Smooth muscle cell (in vitro differentiated cells): ENCODE results near the gene TK1. TPM values are rescaled to one million over a fixed set of nuclear protein-coding genes. Genes with fewer than 3 reads are reported as not detected.

ENCODE experiments used
- DNase-seq: peaks from one replicate; lab custom pipeline; 2025; ENCODE audit not compliant: unreplicated experiment; lab: John Stamatoyannopoulos, UW
- H2AFZ ChIP-seq: fragments of 200-600 bp; sonication (generic); 2 replicates; pipeline ENCODE4 v1.6.0; 2016; ENCODE audit warnings: antibody characterized with exemption, low read depth, mild to moderate bottlenecking
- H3F3A ChIP-seq: fragments of 200-600 bp; sonication (generic); 2 replicates; pipeline ENCODE4 v1.6.0; 2017; ENCODE audit warnings: antibody characterized with exemption, low read depth
- H3K27ac ChIP-seq: fragments of 200-600 bp; sonication (generic); 2 replicates; pipeline ENCODE4 v1.5.1; 2016; ENCODE audit warnings: low read depth, mild to moderate bottlenecking
- H3K27me3 ChIP-seq: fragments of 200-600 bp; sonication (generic); 2 replicates; pipeline ENCODE4 v1.6.1; 2016; ENCODE audit warnings: low read depth, mild to moderate bottlenecking
- H3K36me3 ChIP-seq: fragments of 200-600 bp; sonication (generic); 2 replicates; pipeline ENCODE4 v1.5.1; 2016; ENCODE audit warnings: low read depth
- H3K4me1 ChIP-seq: fragments of 200-600 bp; sonication (generic); 2 replicates; pipeline ENCODE4 v1.5.1; 2016; ENCODE audit warnings: low read depth
- H3K4me2 ChIP-seq: fragments of 200-600 bp; sonication (generic); 2 replicates; pipeline ENCODE4 v1.6.0; 2016; ENCODE audit warnings: mild to moderate bottlenecking
- H3K4me3 ChIP-seq: fragments of 200-600 bp; sonication (generic); 2 replicates; pipeline ENCODE4 v1.5.1; 2016; ENCODE audit warnings: mild to moderate bottlenecking
- H3K79me2 ChIP-seq: fragments of 200-600 bp; sonication (generic); 2 replicates; pipeline ENCODE4 v1.6.0; 2016; ENCODE audit warnings: low read depth, mild to moderate bottlenecking
- H3K9ac ChIP-seq: fragments of 200-600 bp; sonication (generic); 2 replicates; pipeline ENCODE4 v1.6.0; 2016; ENCODE audit warnings: low read depth
- H3K9me3 ChIP-seq: fragments of 200-600 bp; sonication (generic); replicated peaks from 2 replicates; pipeline ENCODE4 v1.5.1; 2016; ENCODE audit warnings: low read depth
- H4K20me1 ChIP-seq: fragments of 200-600 bp; sonication (generic); 2 replicates; pipeline ENCODE4 v1.6.0; 2016; ENCODE audit warnings: low read depth
- CTCF ChIP-seq: fragments of 200-600 bp; sonication (generic); IDR thresholded peaks from 2 replicates; pipeline ENCODE4 v1.5.1; 2017; ENCODE audit warnings: borderline replicate concordance, mild to moderate bottlenecking, antibody characterized with exemption; ENCODE audit not compliant: insufficient read depth, poor library complexity, severe bottlenecking
- WGBS: methylation state at CpG from one replicate; pipeline ENCODE4 v1.1.7; 2016; ENCODE audit warnings: low lambda C conversion rate; 5-methylcytosine and 5-hydroxymethylcytosine counted together
- polyA plus RNA-seq: library from polyadenylated mRNA; unstranded; fragments of >200 nt; fragmentation: Nextera tagmentation; extraction: Ambion mirVana; gene quantifications from 2 replicates; pipeline ENCODE4 v1.2.1, GENCODE V29; 2016
- total RNA-seq: library from RNA; depleted of rRNA; stranded (reverse); fragments of >200 nt; gene quantifications from 2 replicates; pipeline ENCODE4 v1.2.3, GENCODE V29; 2014

Gene TK1
- total and polyA plus RNA-seq, 2 experiments from 2014 or later: 20.9 to 72.7 TPM

DNA sequence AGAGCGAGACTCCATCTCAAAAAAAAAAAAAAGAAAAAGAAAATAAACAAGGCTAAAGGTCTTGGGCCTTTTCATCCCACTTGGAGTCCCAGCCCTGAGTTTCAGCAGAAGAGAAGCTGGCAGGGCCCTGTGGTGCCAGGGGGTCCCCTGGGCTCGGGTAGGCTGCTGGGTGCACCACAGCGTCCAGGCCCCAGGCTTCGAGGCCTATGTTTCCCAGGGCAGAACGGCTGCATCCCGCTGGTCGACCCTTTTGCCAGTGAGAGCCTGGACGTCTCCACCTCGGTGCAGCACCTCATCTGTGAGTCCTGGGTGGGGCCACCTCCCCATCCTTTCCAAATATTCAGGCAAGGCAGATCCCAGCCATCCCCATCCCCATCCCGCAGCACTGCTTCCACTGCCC, 46.8 kb upstream of the TK1 start:
- no peaks in the 10 kb centered on the region for H3K79me2 ChIP-seq
- DNase-seq: no peak
- H3K9me3 ChIP-seq: no peaks in the 10 kb centered on the region
- H2AFZ ChIP-seq: no peak overlapping the region
- H3K9ac ChIP-seq: no peak overlapping the region
- no peak overlapping the region for H3K27ac ChIP-seq
- no peaks in the 10 kb centered on the region for H3F3A ChIP-seq
- no peak overlapping the region for H3K4me3 ChIP-seq
- WGBS: 91% methylated on average over 10 of the region's 10 CpGs
- no peak for TF ChIP-seq CTCF
- H3K4me1 ChIP-seq: no peaks in the 10 kb centered on the region
- H4K20me1 ChIP-seq: no peaks in the 10 kb centered on the region
- H3K27me3 ChIP-seq: peaks cover 39% of the 10 kb centered on the region
- no peaks in the 10 kb centered on the region for H3K36me3 ChIP-seq
- no peak overlapping the region for H3K4me2 ChIP-seq

- 93% methylated on average over 2 of the region's 2 CpGs for WGBS
- H3K4me3 ChIP-seq: no peak overlapping the region
Observed at GRCh38 chr17:78232859-78233173, 46.0 kb upstream of the TK1 start.

DNA sequence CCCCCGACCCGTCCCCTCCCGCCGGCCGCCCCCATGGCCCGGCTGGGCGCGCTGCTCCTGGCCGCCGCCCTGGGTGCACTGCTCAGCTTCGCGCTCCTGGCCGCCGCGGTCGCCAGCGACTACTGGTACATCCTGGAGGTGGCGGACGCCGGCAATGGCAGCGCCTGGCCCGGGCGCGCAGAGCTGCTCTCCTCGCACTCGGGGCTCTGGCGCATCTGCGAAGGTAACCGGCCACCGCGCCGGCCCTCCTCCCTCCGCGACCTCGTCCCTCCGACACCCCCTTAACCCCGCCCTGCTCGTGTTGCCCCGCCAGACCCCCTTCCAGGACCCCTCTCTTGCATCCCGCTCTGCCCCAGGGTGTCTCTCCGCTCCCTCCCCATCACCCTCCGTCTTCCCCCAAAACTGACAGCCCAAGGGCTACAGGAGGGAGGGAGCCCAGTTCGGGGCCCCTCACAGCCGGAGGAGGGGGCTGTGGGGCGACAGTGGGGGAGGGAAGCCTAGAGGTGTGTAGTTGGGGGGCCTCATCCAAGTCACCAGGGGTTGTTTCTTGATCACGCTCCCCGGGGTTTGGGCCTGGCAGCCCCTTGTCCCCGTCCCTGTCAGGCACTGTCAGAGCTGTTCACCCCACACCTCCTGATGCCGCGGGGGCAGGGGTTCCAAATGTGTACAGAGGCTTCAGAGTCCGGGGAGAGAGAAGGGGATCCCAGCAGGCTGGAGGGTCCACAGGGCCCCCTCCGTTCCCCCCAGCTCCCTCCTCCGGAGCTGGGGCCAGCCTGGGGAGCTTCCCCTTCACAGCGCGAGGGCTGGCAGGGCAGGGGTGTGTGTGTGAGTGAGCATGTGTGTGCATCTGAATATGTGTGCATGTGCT, 45.4 kb upstream of the TK1 start:
- H3K9me3 ChIP-seq: no peaks in the 10 kb centered on the region
- no peaks in the 10 kb centered on the region for H4K20me1 ChIP-seq
- H3K9ac ChIP-seq: no peak overlapping the region
- H3K4me1 ChIP-seq: no peaks in the 10 kb centered on the region
- H3K27ac ChIP-seq: no peak overlapping the region
- H3K27me3 ChIP-seq: peaks cover 39% of the 10 kb centered on the region
- H2AFZ ChIP-seq: no peak overlapping the region
- H3K79me2 ChIP-seq: no peaks in the 10 kb centered on the region
- H3K36me3 ChIP-seq: no peaks in the 10 kb centered on the region
- H3F3A ChIP-seq: no peaks in the 10 kb centered on the region
- peak overlapping the region; percentile 68 for H3K4me2 ChIP-seq
- no peak overlapping the region for H3K4me3 ChIP-seq
- DNase-seq: no peak
- 22% methylated on average over 39 of the region's 55 CpGs for WGBS
- TF ChIP-seq CTCF: no peak

More at GRCh38 chr17:78232859-78233173, 46.0 kb upstream of the TK1 start:
- Histone ChIP-seq H3K27ac (no peak overlapping the region), H3K4me2 (no peak overlapping the region), H3K79me2 (no peaks in the 10 kb centered on the region), H3K4me1 (no peaks in the 10 kb centered on the region), H3K27me3 (peaks cover 39% of the 10 kb centered on the region), H3K9me3 (no peaks in the 10 kb centered on the region), H3K36me3 (no peaks in the 10 kb centered on the region), H2AFZ (no peak overlapping the region), H3F3A (no peaks in the 10 kb centered on the region), H4K20me1 (no peaks in the 10 kb centered on the region), H3K9ac (no peak overlapping the region)
- DNase-seq: no peak
- no peak for TF ChIP-seq CTCF
